Measurements from ENCODE around the gene EGFL6.

GRCh38 chrX:13581554-13581953, 12.2 kb downstream of the EGFL6 start:
- TF ChIP-seq CTCF (conservative IDR thresholded peaks at IDR 0.05; ENCODE audit: low read length) = no peak
- TF ChIP-seq EZH2phosphoT487 (IDR thresholded peaks at IDR 0.05; ENCODE audit: borderline replicate concordance, low read depth, low read length) = no peak

All from OCI-LY7 (cell line).